ENCODE data around the gene TIMM22. TPM values are rescaled to one million over a fixed set of nuclear protein-coding genes. Genes with fewer than 3 reads are reported as not detected.

The TIMM22 gene
- total and polyA plus RNA-seq, 2 donors (not counting 3 experiments of a cell fraction or from before 2014, with no cell fraction given) = 19.0 to 19.6 TPM

GRCh38 chr17:1025733-1026598 lies 29.0 kb downstream of the TIMM22 start:
- H3K4me3 ChIP-seq (replicated peaks in 1 of 3; ENCODE audit: insufficient read depth in 1 of 3, low read depth in 1 of 3, low read length in 3 of 3) = no peak overlapping the region
- no peak for FAIRE-seq
- ChIA-PET CTCF (interaction anchor here (0.9 to 1.3 kb wide), 4 partner anchors 21 to 30 kb away, joined by 3 read pairs; no protein-coding TSS in a partner anchor), POLR2A (no interaction called here)
- BruUV-seq (replicated peaks) = no TSS peak
- DNase-seq (ENCODE audit: low read depth, low spot score) = no peak
- H2AFZ ChIP-seq (ENCODE audit: low read depth, low read length) = no peak overlapping the region
- H3K36me3 ChIP-seq (ENCODE audit: control insufficient read depth in 2 of 2, extremely low read depth in 1 of 2, insufficient read depth in 2 of 2, low read length in 2 of 2) = no peaks in the 10 kb centered on the region
- intact Hi-C loops (cut with micrococcal nuclease) (no loop called here), dilution Hi-C loops (cut with MboI; ENCODE audit: extremely low pct_ligation_motif_present, low sequenced_read_pairs) (no loop called here)
- no peaks in the 10 kb centered on the region for H3K4me1 ChIP-seq (ENCODE audit: control insufficient read depth, extremely low read depth, insufficient read depth, low read length)
- no peaks in the 10 kb centered on the region for H3K79me2 ChIP-seq (ENCODE audit: control insufficient read depth, insufficient read depth, low read length)
- H3K27ac ChIP-seq (ENCODE audit: insufficient read depth, low read depth, low read length) = no peak overlapping the region
- H3K9ac ChIP-seq (replicated peaks; ENCODE audit: extremely low read depth, insufficient read depth, low read length) = no peak overlapping the region
- no peaks in the 10 kb centered on the region for H3K9me1 ChIP-seq (replicated peaks; ENCODE audit: control insufficient read depth, extremely low read depth, insufficient read depth, low read length)
- TF ChIP-seq MYC (IDR thresholded peaks at IDR 0.05; ENCODE audit: low read depth, low read length) (no peak), EZH2 (IDR thresholded peaks at IDR 0.05; ENCODE audit: borderline replicate concordance, low read depth, low read length, severe bottlenecking) (no peak), POLR2AphosphoS5 (IDR thresholded peaks at IDR 0.05; ENCODE audit: insufficient read depth, low read depth, low read length) (no peak), FOS (IDR thresholded peaks at IDR 0.05; ENCODE audit: borderline replicate concordance, insufficient read depth, low read length) (no peak), JUN (IDR thresholded peaks at IDR 0.05; ENCODE audit: borderline replicate concordance, insufficient read depth, insufficient read length, low read depth) (no peak), GATA2 (IDR thresholded peaks at IDR 0.05; ENCODE audit: insufficient read depth, insufficient read length, low read depth, low read length) (no peak), POLR2A (IDR thresholded peaks at IDR 0.05; ENCODE audit: low read depth, low read length) (no peak), CTCF (IDR thresholded peaks at IDR 0.05; ENCODE audit: extremely low read depth in 1 of 2, insufficient read depth in 1 of 2, low read depth in 1 of 2, low read length in 2 of 2) (no peak)
- TF ChIP-seq, protein P1, sequence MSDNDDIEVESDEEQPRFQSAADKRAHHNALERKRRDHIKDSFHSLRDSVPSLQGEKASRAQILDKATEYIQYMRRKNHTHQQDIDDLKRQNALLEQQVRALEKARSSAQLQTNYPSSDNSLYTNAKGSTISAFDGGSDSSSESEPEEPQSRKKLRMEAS (IDR thresholded peaks at IDR 0.05; ENCODE audit: insufficient read depth, insufficient read length) = no peak
- no peaks in the 10 kb centered on the region for H3K27me3 ChIP-seq (ENCODE audit: control insufficient read depth in 2 of 2, insufficient read depth in 2 of 2, low read length in 2 of 2)
- no peak overlapping the region for H3K4me2 ChIP-seq (ENCODE audit: insufficient read depth, low read length)
- H4K20me1 ChIP-seq (replicated peaks; ENCODE audit: control insufficient read depth, extremely low read depth, insufficient read depth, low read length) = no peaks in the 10 kb centered on the region
- no peaks in the 10 kb centered on the region for H3K9me3 ChIP-seq (replicated peaks; ENCODE audit: control insufficient read depth, insufficient read depth, low read length)
